K562 (cell line): ENCODE data around the gene SERF2. TPM values are rescaled to one million over a fixed set of nuclear protein-coding genes. Genes with fewer than 3 reads are reported as not detected.

Experiments used
- ATAC-seq: fragments of 200-7000 bp; cut with Tn5 transposase; 3 replicates; pipeline ENCODE4 v1.9.1; 2020; ENCODE audit warnings: moderate library complexity
- BruUV-seq: library from RNA; stranded (reverse); fragments of 400-500 nt; replicated peaks from 2 replicates; lab custom pipeline; 2021; lab: Mats Ljungman, UMichigan
- CTCF ChIA-PET: fragments of 300-600 bp; formaldehyde crosslinking; extraction: SDS; loops from one replicate; lab custom pipeline; 2021; ENCODE audit warnings: low intra/inter-chr PET ratio; lab: Yijun Ruan, JAX
- POLR2A ChIA-PET: fragments of 300-600, 350-650 bp; sonication (Branson Sonifier 250); formaldehyde crosslinking; extraction: SDS; loops from one replicate; lab custom pipeline; 2021; ENCODE audit warnings: antibody characterized with exemption, inconsistent platforms; lab: Yijun Ruan, JAX
- DNase-seq, 4 experiments: peaks; one replicate each; pipeline versions ENCODE4 v3.0.0 to v3.0.0-alpha.2; 2011 to 2018; ENCODE audit warnings: low spot score in 3 of 4, mixed read lengths in 3 of 4; ENCODE audit errors: extremely low read depth in 1 of 4
- FAIRE-seq: peaks from 2 replicates; lab custom pipeline; 2011; peaks lifted over from hg19 to GRCh38; lab: Jason Lieb, UNC
- H2AFZ ChIP-seq: 2 replicates; pipeline ENCODE4 v1.6.0; 2011; ENCODE audit warnings: low read depth, low read length, control low read depth, inconsistent platforms
- H3K27ac ChIP-seq: fragments of 200-600 bp; 3 replicates; pipeline ENCODE4 v1.8.0; 2011; ENCODE audit warnings: low read depth, mild to moderate bottlenecking, control low read depth, inconsistent platforms, low read length, moderate library complexity, mixed read lengths; ENCODE audit errors: extremely low read depth
- H3K27me3 ChIP-seq, 2 experiments: fragments of 300-600 bp in 1 of 2; 2 replicates in 1 of 2; 3 replicates in 1 of 2; pipeline versions ENCODE4 v1.6.0 to v1.8.0; 2011; ENCODE audit warnings: inconsistent platforms in 2 of 2, low read length in 2 of 2, mild to moderate bottlenecking in 1 of 2, mixed read lengths in 1 of 2, moderate library complexity in 1 of 2; ENCODE audit not compliant: control insufficient read depth in 2 of 2, insufficient read depth in 2 of 2
- H3K36me3 ChIP-seq: fragments of 300-600 bp; 3 replicates; pipeline ENCODE4 v1.8.0; 2011; ENCODE audit warnings: mild to moderate bottlenecking, low read length, inconsistent platforms; ENCODE audit not compliant: control insufficient read depth, insufficient read depth
- H3K4me1 ChIP-seq, 2 experiments: fragments of 200-600 bp in 1 of 2; replicated peaks in 1 of 2; 2 replicates in 1 of 2; 3 replicates in 1 of 2; pipeline versions ENCODE4 v1.5.1 to v1.8.0; 2011; ENCODE audit warnings: inconsistent platforms in 2 of 2, low read length in 2 of 2, mild to moderate bottlenecking in 1 of 2, mixed read lengths in 1 of 2, moderate library complexity in 1 of 2; ENCODE audit not compliant: control insufficient read depth in 2 of 2, insufficient read depth in 2 of 2
- H3K4me2 ChIP-seq: 2 replicates; pipeline ENCODE4 v1.6.1; 2011; ENCODE audit warnings: low read length, control low read depth, inconsistent platforms, mixed read lengths; ENCODE audit not compliant: insufficient read depth
- H3K4me3 ChIP-seq: fragments of 200-600 bp; sonication (generic), shearing (Covaris generic); 2 replicates; pipeline ENCODE4 v1.5.1; 2016; ENCODE audit warnings: control low read depth, inconsistent platforms
- H3K79me2 ChIP-seq: fragments of 200-600 bp; 3 replicates; pipeline ENCODE4 v1.8.0; 2011; ENCODE audit warnings: low read length, inconsistent platforms; ENCODE audit not compliant: control insufficient read depth, insufficient read depth
- H3K9ac ChIP-seq, 2 experiments: 2 replicates each; pipeline versions ENCODE4 v1.6.0 to v1.6.1; 2011; ENCODE audit warnings: low read depth in 2 of 2, low read length in 2 of 2, control low read depth in 1 of 2, inconsistent platforms in 1 of 2, mild to moderate bottlenecking in 1 of 2, mixed read lengths in 1 of 2; ENCODE audit not compliant: insufficient read depth in 1 of 2
- H3K9me1 ChIP-seq: one replicate; pipeline ENCODE4 v1.6.0; 2011; ENCODE audit warnings: inconsistent platforms, mild to moderate bottlenecking, low read length, moderate library complexity; ENCODE audit not compliant: control insufficient read depth, insufficient read depth
- H3K9me3 ChIP-seq: replicated peaks from 2 replicates; pipeline ENCODE4 v1.5.1; 2011; ENCODE audit warnings: low read depth, low read length, inconsistent platforms; ENCODE audit not compliant: control insufficient read depth, insufficient read depth
- H4K20me1 ChIP-seq: replicated peaks from 2 replicates; pipeline ENCODE4 v1.6.1; 2011; ENCODE audit warnings: low read length, inconsistent platforms, mixed read lengths; ENCODE audit not compliant: control insufficient read depth, insufficient read depth
- ELF2 ChIP-seq: fragments of 250-450 bp; sonication (Bioruptor Pico); IDR thresholded peaks from 2 replicates; pipeline ENCODE4 v1.5.0; 2021; ENCODE audit warnings: mild to moderate bottlenecking
- KLF10 ChIP-seq: fragments of 250-450 bp; sonication (Bioruptor Pico); IDR thresholded peaks from 2 replicates; pipeline ENCODE4 v1.6.1; 2021; ENCODE audit warnings: matching md5 sums
- KLF13 ChIP-seq: fragments of 450-650 bp; IDR thresholded peaks from 2 replicates; pipeline ENCODE4 v1.6.1; 2016; ENCODE audit warnings: missing genetic modification characterization, low read depth, mild to moderate bottlenecking, missing compliant biosample characterization, moderate library complexity, borderline replicate concordance
- NFATC3 ChIP-seq: fragments of 450-650 bp; IDR thresholded peaks from 2 replicates; pipeline ENCODE4 v1.6.1; 2017; ENCODE audit warnings: mild to moderate bottlenecking
- SMC3 ChIP-seq: conservative IDR thresholded peaks from 2 replicates; pipeline ENCODE4 v1.6.1; 2011; ENCODE audit warnings: low read depth, low read length, improper control_type of control experiment; ENCODE audit not compliant: insufficient read depth
- WGBS: fragments of 100-300 bp; shearing (Covaris generic); methylation state at CpG from one replicate; pipeline ENCODE4 v1.1.6; 2016; ENCODE audit warnings: low coverage, mixed read lengths; ENCODE audit not compliant: insufficient coverage; ENCODE audit errors: missing lambda C conversion rate; 5-methylcytosine and 5-hydroxymethylcytosine counted together
- in situ Hi-C: fragments of 300-500 bp; cut with MboI; formaldehyde crosslinking; loops from 4 replicates; pipeline ENCODE4 v1.15.0; 2018; ENCODE audit warnings: inconsistent platforms, mixed read lengths
- intact Hi-C: fragments of 100-400 bp; cut with micrococcal nuclease; formaldehyde crosslinking; loops from 2 replicates; pipeline ENCODE4 v1.14.2; 2022
- polyA plus RNA-seq, 8 experiments: library from polyadenylated mRNA; depleted of rRNA in 4 of 8; stranded (reverse) in 5 of 8; unstranded in 3 of 8; fragments of >200 nt; fragmentation: Nextera tagmentation in 2 of 8; fragmentation: Illumina TruSeq in 1 of 8; extraction: Ambion mirVana in 2 of 8; extraction: Trizol in 1 of 8; gene quantifications; 2 replicates each; pipeline versions ENCODE4 v1.2.1 to v1.2.3, GENCODE V29; 2011 to 2014; ENCODE audit warnings: inconsistent platforms in 1 of 8, missing spikeins in 1 of 8
- total RNA-seq, 7 experiments: library from RNA; depleted of rRNA in 6 of 7; stranded (reverse); fragments of >200 nt in 6 of 7; fragmentation: Illumina TruSeq in 2 of 7; extraction: Trizol in 2 of 7; gene quantifications; 2 replicates each; pipeline versions ENCODE4 v1.2.1 to v1.2.3, GENCODE V29; 2011 to 2021; ENCODE audit warnings: low replicate concordance in 1 of 7
- TF ChIP-seq, protein P1 (sequence below): fragments of 250-450 bp; sonication (Bioruptor Pico); IDR thresholded peaks from 2 replicates; pipeline ENCODE4 v1.5.1; 2021; ENCODE audit warnings: mild to moderate bottlenecking

Gene SERF2
- total and polyA plus RNA-seq, 9 of the 15 experiments (the other 6 are each of a cell fraction or from before 2014, with no cell fraction given) = 497 to 3,360 (median 867) TPM

DNA sequence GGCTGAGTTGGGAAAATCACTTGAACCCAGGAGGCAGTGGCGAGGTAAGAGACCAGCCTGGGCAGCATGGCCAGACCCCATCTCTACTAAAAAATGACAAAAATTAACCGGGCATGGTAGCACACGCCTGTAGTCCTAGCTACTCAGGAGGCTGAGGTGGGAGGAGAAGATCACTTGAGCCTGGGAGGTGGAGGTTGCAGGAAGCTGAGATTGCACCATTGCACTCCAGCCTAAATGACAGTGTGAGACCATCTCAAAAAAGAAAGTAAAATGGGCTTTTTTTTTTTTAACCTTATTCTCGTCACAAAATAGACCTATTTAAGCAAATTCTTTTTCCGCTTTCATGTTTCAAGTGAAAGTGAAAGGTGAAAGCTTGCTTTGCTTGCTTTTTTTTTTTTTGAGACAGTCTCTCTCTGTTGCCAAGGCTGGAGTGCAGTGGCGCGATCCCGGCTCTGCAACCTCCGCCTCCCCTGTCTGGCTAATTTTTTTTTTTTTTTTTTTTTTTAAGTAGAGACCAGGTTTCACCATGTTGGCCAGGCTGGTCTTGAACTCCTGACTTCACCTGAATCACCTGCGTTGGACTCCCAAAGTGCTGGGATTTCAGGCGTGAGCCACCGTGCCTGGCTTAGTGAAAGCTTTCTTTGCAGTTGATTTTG, 42.3 kb upstream of the SERF2 start:
- ATAC-seq (no peak), DNase-seq (no peak), FAIRE-seq (no peak)
- H3K4me2 ChIP-seq = no peak overlapping the region
- POLR2A ChIA-PET = interaction anchor here (1.2 kb wide), 3 partner anchors 7 to 75 kb away, joined by 4 to 7 read pairs (median 5); partner anchors contain the start of gene MFAP1
- no peak overlapping the region for H3K4me3 ChIP-seq
- in situ Hi-C loops = no loop called here
- 92% methylated on average over 11 of the region's 12 CpGs for WGBS
- CTCF ChIA-PET = interaction anchor here (0.6 kb wide), 1 partner anchor 725 kb away, joined by 4 read pairs; no protein-coding TSS in a partner anchor
- H3K27ac ChIP-seq = no peak overlapping the region
- H4K20me1 ChIP-seq = peaks cover 23% of the 10 kb centered on the region; the same call in 1 of the 2 replicates
- BruUV-seq = no TSS peak
- peaks cover 8% of the 10 kb centered on the region in 2 experiments; a peak in 4 of 5 replicates for H3K4me1 ChIP-seq
- H3K9me3 ChIP-seq = no peaks in the 10 kb centered on the region
- intact Hi-C loops = no loop called here
- TF ChIP-seq KLF13 (tag) = no peak
- TF ChIP-seq, protein P1, sequence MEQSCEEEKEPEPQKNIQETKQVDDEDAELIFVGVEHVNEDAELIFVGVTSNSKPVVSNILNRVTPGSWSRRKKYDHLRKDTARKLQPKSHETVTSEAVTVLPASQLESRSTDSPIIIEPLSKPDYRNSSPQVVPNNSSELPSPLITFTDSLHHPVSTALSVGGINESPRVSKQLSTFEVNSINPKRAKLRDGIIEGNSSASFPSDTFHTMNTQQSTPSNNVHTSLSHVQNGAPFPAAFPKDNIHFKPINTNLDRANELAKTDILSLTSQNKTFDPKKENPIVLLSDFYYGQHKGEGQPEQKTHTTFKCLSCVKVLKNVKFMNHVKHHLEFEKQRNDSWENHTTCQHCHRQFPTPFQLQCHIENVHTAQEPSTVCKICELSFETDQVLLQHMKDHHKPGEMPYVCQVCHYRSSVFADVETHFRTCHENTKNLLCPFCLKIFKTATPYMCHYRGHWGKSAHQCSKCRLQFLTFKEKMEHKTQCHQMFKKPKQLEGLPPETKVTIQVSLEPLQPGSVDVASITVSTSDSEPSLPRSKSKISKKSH (CRISPR knock-in tag) = no peak
- TF ChIP-seq ELF2 (CRISPR knock-in tag) = no peak
- TF ChIP-seq NFATC3 = no peak
- no peak for TF ChIP-seq SMC3
- no peak for TF ChIP-seq KLF10 (CRISPR knock-in tag)
- no peaks in the 10 kb centered on the region for H3K9me1 ChIP-seq
- H3K27me3 ChIP-seq = no peaks in the 10 kb centered on the region
- H3K36me3 ChIP-seq = peaks cover 62% of the 10 kb centered on the region
- H3K9ac ChIP-seq = no peak overlapping the region; a peak in 1 of 4 replicates
- no peak overlapping the region for H2AFZ ChIP-seq
- peaks cover 85% of the 10 kb centered on the region for H3K79me2 ChIP-seq
